WTC11 (cell line): Measurements from ENCODE around the gene TMEM145. TPM values are rescaled to one million over a fixed set of nuclear protein-coding genes. Genes with fewer than 3 reads are reported as not detected.

ENCODE experiments used
- ATAC-seq: fragments of 200-7000 bp; cut with Tn5 transposase; 2 replicates; pipeline ENCODE4 v1.10.0; 2021; ENCODE audit warnings: mild to moderate bottlenecking, moderate library complexity
- CTCF ChIA-PET: fragments of 300-600 bp; sonication (Branson Sonifier 250); formaldehyde crosslinking; loops from one replicate; lab custom pipeline; 2021; ENCODE audit warnings: antibody characterized with exemption; lab: Charles Lee
- POLR2A ChIA-PET: fragments of 350-600 bp; sonication (Branson Sonifier 250); formaldehyde crosslinking; loops from one replicate; lab custom pipeline; 2021; ENCODE audit warnings: antibody characterized with exemption; lab: Charles Lee
- DNase-seq: peaks from one replicate; pipeline ENCODE4 v3.0.0; 2021; ENCODE audit warnings: low spot score
- H3K27ac Mint-ChIP-seq: 2 replicates; pipeline ENCODE4 v1.8.0; 2021; ENCODE audit warnings: mixed read lengths
- H3K27me3 Mint-ChIP-seq: 2 replicates; pipeline ENCODE4 v1.8.0; 2021; ENCODE audit warnings: low read depth, mild to moderate bottlenecking, moderate library complexity, mixed read lengths
- H3K36me3 Mint-ChIP-seq: 2 replicates; pipeline ENCODE4 v1.8.0; 2021; ENCODE audit warnings: mixed read lengths
- H3K4me1 Mint-ChIP-seq: 2 replicates; pipeline ENCODE4 v1.8.0; 2022; ENCODE audit warnings: mixed read lengths
- H3K4me3 Mint-ChIP-seq: 2 replicates; pipeline ENCODE4 v1.8.0; 2021; ENCODE audit warnings: mild to moderate bottlenecking, moderate library complexity, mixed read lengths
- H3K9me3 Mint-ChIP-seq: 2 replicates; pipeline ENCODE4 v1.8.0; 2021; ENCODE audit warnings: mixed read lengths
- CREB1 ChIP-seq: sonication (generic); formaldehyde crosslinking; IDR thresholded peaks from 2 replicates; pipeline ENCODE4 v1.8.0; 2023; ENCODE audit warnings: mild to moderate bottlenecking, missing genetic modification reagents
- CREM ChIP-seq: sonication (generic); formaldehyde crosslinking; IDR thresholded peaks from 2 replicates; pipeline ENCODE4 v1.8.1; 2022; ENCODE audit warnings: mild to moderate bottlenecking, missing genetic modification reagents, moderate library complexity
- ETV6 ChIP-seq: sonication (generic); formaldehyde crosslinking; IDR thresholded peaks from 2 replicates; pipeline ENCODE4 v1.8.1; 2022; ENCODE audit warnings: mild to moderate bottlenecking, missing genetic modification reagents
- FOXK1 ChIP-seq: sonication (generic); formaldehyde crosslinking; IDR thresholded peaks from 2 replicates; pipeline ENCODE4 v1.8.0; 2022; ENCODE audit warnings: mild to moderate bottlenecking, moderate library complexity, missing genetic modification reagents
- HMGA2 ChIP-seq: fragments of 250-450 bp; sonication (Bioruptor Pico); IDR thresholded peaks from 2 replicates; pipeline ENCODE4 v1.4.0; 2021; ENCODE audit warnings: mild to moderate bottlenecking, moderate library complexity
- IRF1 ChIP-seq: sonication (generic); formaldehyde crosslinking; IDR thresholded peaks from 2 replicates; pipeline ENCODE4 v1.8.0; 2023; ENCODE audit warnings: missing genetic modification reagents
- KAT7 ChIP-seq: sonication (generic); formaldehyde crosslinking; IDR thresholded peaks from 2 replicates; pipeline ENCODE4 v1.8.1; 2023; ENCODE audit warnings: missing genetic modification reagents, mild to moderate bottlenecking, borderline replicate concordance
- OVOL2 ChIP-seq: fragments of 250-450 bp; sonication (Bioruptor Pico); IDR thresholded peaks from 2 replicates; pipeline ENCODE4 v1.9.0; 2021; ENCODE audit warnings: mild to moderate bottlenecking, borderline replicate concordance
- SP1 ChIP-seq: sonication (generic); formaldehyde crosslinking; conservative IDR thresholded peaks from 2 replicates; pipeline ENCODE4 v1.8.1; 2022; ENCODE audit warnings: missing genetic modification reagents
- TEAD1 ChIP-seq: sonication (generic); formaldehyde crosslinking; IDR thresholded peaks from 2 replicates; pipeline ENCODE4 v1.8.0; 2022; ENCODE audit warnings: mild to moderate bottlenecking, missing genetic modification reagents
- TEAD4 ChIP-seq: sonication (generic); formaldehyde crosslinking; IDR thresholded peaks from 2 replicates; pipeline ENCODE4 v1.8.0; 2022; ENCODE audit warnings: mild to moderate bottlenecking, missing genetic modification reagents
- USF2 ChIP-seq: sonication (generic); formaldehyde crosslinking; IDR thresholded peaks from 2 replicates; pipeline ENCODE4 v1.8.1; 2023; ENCODE audit warnings: mild to moderate bottlenecking, missing genetic modification reagents, moderate library complexity
- ZBTB43 ChIP-seq: sonication (generic); formaldehyde crosslinking; IDR thresholded peaks from 2 replicates; pipeline ENCODE4 v1.8.1; 2023; ENCODE audit warnings: mild to moderate bottlenecking, missing genetic modification reagents
- ZNF263 ChIP-seq: sonication (generic); formaldehyde crosslinking; IDR thresholded peaks from 2 replicates; pipeline ENCODE4 v1.8.1; 2022; ENCODE audit warnings: low read depth, mild to moderate bottlenecking, moderate library complexity, missing genetic modification reagents
- ZNF281 ChIP-seq: sonication (generic); formaldehyde crosslinking; IDR thresholded peaks from 2 replicates; pipeline ENCODE4 v1.8.0; 2023; ENCODE audit warnings: mild to moderate bottlenecking, missing genetic modification reagents
- ZNF423 ChIP-seq: fragments of 250-450 bp; sonication (Bioruptor Pico); IDR thresholded peaks from 2 replicates; pipeline ENCODE4 v2.1.2; 2022; ENCODE audit warnings: mild to moderate bottlenecking, moderate library complexity
- total RNA-seq: library from RNA; stranded (reverse); gene quantifications from 3 replicates; pipeline ENCODE4 v1.2.3, GENCODE V29; 2021
- TF ChIP-seq, protein P1 (sequence below): sonication (generic); formaldehyde crosslinking; IDR thresholded peaks from 2 replicates; pipeline ENCODE4 v1.8.0; 2022; ENCODE audit warnings: mild to moderate bottlenecking, missing genetic modification reagents
- TF ChIP-seq, protein P2 (sequence below): sonication (generic); formaldehyde crosslinking; IDR thresholded peaks from 2 replicates; pipeline ENCODE4 v1.8.1; 2023; ENCODE audit warnings: mild to moderate bottlenecking, moderate library complexity, missing genetic modification reagents
- TF ChIP-seq, protein P3 (sequence below): sonication (generic); formaldehyde crosslinking; IDR thresholded peaks from 2 replicates; pipeline ENCODE4 v1.8.0; 2022; ENCODE audit warnings: mild to moderate bottlenecking, missing genetic modification reagents

Gene TMEM145
- total RNA-seq, 1 experiment from 2014 or later = 6.9 TPM

GRCh38 chr19:42369433-42370067 is 56.4 kb downstream of the TMEM145 start (continued):
- TF ChIP-seq, protein P1, sequence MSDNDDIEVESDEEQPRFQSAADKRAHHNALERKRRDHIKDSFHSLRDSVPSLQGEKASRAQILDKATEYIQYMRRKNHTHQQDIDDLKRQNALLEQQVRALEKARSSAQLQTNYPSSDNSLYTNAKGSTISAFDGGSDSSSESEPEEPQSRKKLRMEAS (CRISPR knock-in tag) = peak; percentile 59
- TF ChIP-seq, protein P2, sequence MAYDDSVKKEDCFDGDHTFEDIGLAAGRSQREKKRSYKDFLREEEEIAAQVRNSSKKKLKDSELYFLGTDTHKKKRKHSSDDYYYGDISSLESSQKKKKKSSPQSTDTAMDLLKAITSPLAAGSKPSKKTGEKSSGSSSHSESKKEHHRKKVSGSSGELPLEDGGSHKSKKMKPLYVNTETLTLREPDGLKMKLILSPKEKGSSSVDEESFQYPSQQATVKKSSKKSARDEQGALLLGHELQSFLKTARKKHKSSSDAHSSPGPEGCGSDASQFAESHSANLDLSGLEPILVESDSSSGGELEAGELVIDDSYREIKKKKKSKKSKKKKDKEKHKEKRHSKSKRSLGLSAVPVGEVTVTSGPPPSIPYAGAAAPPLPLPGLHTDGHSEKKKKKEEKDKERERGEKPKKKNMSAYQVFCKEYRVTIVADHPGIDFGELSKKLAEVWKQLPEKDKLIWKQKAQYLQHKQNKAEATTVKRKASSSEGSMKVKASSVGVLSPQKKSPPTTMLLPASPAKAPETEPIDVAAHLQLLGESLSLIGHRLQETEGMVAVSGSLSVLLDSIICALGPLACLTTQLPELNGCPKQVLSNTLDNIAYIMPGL (CRISPR knock-in tag) = 0 out of 2 replicates have a peak, but pooled peaks have one; percentile 32

DNA sequence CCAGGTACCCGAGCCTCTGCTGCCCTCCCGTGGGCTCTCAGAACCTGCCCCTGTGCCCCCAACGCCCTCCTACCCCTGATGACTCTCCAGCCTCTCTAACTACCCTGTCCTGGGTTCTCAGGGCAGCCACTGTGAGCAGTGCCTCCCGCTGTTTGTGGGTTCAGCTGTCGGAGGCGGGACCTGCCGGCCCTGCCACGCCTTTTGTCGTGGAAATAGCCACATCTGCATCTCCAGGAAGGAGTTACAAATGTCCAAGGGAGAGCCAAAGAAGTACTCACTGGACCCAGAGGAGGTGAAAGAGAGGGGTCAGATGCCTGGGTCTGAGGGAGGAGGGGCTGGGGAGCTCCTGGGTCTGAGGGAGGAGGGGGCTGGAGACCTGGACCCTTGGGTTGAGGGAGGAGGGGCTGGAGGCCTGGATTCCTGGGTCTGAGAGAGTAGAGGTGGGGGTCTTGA is 57.0 kb downstream of the TMEM145 start:
- ChIA-PET POLR2A (interaction anchor here (0.5 to 1.8 kb wide), 7 partner anchors 26 to 1879 kb away, joined by 3 to 8 read pairs (median 4); partner anchors contain the start of gene ERF), CTCF (interaction anchor here (0.5 to 2.2 kb wide), 30 partner anchors 9 to 274 kb away, joined by 3 to 23 read pairs (median 4); no protein-coding TSS in a partner anchor)
- ATAC-seq (peak; percentile 87), DNase-seq (peak; percentile 84)
- H3K27ac Mint-ChIP-seq = peak overlapping the region; percentile 95
- H3K36me3 Mint-ChIP-seq = peaks cover 21% of the 10 kb centered on the region
- peak overlapping the region; percentile 43 for H3K4me3 Mint-ChIP-seq
- no peaks in the 10 kb centered on the region for H3K27me3 Mint-ChIP-seq
- peaks cover 52% of the 10 kb centered on the region for H3K4me1 Mint-ChIP-seq
- TF ChIP-seq USF2 (CRISPR knock-in tag) (no peak), OVOL2 (CRISPR knock-in tag) (no peak), ZNF281 (0 out of 2 replicates have a peak, but pooled peaks have one; percentile 26), ETV6 (peak; percentile 92), SP1 (CRISPR knock-in tag) (peak; percentile 81), CREM (0 out of 2 replicates have a peak, but pooled peaks have one; percentile 23), HMGA2 (CRISPR knock-in tag) (no peak), ZNF423 (CRISPR knock-in tag) (peak; percentile 4; the same call in 1 of the 2 replicates), ZBTB43 (peak; percentile 88), TEAD1 (CRISPR knock-in tag) (0 out of 2 replicates have a peak, but pooled peaks have one; percentile 15), ZNF263 (CRISPR knock-in tag) (peak; percentile 77; the same call in 1 of the 2 replicates), CREB1 (CRISPR knock-in tag) (no peak), IRF1 (CRISPR knock-in tag) (no peak), FOXK1 (CRISPR knock-in tag) (peak; percentile 82; the same call in 1 of the 2 replicates), TEAD4 (CRISPR knock-in tag) (no peak), KAT7 (CRISPR knock-in tag) (no peak)
- TF ChIP-seq, protein P1 (CRISPR knock-in tag) = peak; percentile 33; the same call in 1 of the 2 replicates
- TF ChIP-seq, protein P3, sequence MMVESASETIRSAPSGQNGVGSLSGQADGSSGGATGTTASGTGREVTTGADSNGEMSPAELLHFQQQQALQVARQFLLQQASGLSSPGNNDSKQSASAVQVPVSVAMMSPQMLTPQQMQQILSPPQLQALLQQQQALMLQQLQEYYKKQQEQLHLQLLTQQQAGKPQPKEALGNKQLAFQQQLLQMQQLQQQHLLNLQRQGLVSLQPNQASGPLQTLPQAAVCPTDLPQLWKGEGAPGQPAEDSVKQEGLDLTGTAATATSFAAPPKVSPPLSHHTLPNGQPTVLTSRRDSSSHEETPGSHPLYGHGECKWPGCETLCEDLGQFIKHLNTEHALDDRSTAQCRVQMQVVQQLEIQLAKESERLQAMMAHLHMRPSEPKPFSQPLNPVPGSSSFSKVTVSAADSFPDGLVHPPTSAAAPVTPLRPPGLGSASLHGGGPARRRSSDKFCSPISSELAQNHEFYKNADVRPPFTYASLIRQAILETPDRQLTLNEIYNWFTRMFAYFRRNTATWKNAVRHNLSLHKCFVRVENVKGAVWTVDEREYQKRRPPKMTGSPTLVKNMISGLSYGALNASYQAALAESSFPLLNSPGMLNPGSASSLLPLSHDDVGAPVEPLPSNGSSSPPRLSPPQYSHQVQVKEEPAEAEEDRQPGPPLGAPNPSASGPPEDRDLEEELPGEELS (CRISPR knock-in tag) = peak; percentile 41; the same call in 1 of the 2 replicates
- peaks cover 5% of the 10 kb centered on the region; the same call in 1 of the 2 replicates for H3K9me3 Mint-ChIP-seq
